GM12865 (cell line): ENCODE data around the gene CCDC141.

ENCODE experiments used
- DNase-seq: peaks from one replicate; pipeline ENCODE4 v3.0.0; 2010; ENCODE audit warnings: low read depth
- H3K4me3 ChIP-seq: 2 replicates; pipeline ENCODE4 v1.5.1; 2011; ENCODE audit warnings: mild to moderate bottlenecking, low read depth, low read length, control low read depth
- CTCF ChIP-seq: IDR thresholded peaks from 2 replicates; pipeline ENCODE4 v1.5.1; 2011; ENCODE audit warnings: low read length, control low read depth, low read depth, inconsistent platforms; ENCODE audit not compliant: insufficient read depth; ENCODE audit errors: missing control alignments

CCDC141 gene

GRCh38 chr2:178811901-178812300, 238.0 kb downstream of the CCDC141 start:
- no peak for TF ChIP-seq CTCF
- H3K4me3 ChIP-seq = no peak overlapping the region
- DNase-seq = no peak

GRCh38 chr2:178811045-178811444, 238.9 kb downstream of the CCDC141 start:
- no peak for DNase-seq
- no peak for TF ChIP-seq CTCF
- H3K4me3 ChIP-seq = no peak overlapping the region

GRCh38 chr2:178810422-178810821, 239.5 kb downstream of the CCDC141 start:
- DNase-seq = no peak

GRCh38 chr2:178807227-178808008, 242.5 kb downstream of the CCDC141 start, which contains the start of gene TTN:
TTN (minus strand) TSS chr2:178807423; CDS start chr2:178804642, 2,781 bp downstream.
- no peak for DNase-seq
- TF ChIP-seq CTCF = no peak
- H3K4me3 ChIP-seq = no peak within 1 kb of the TSS

More at GRCh38 chr2:178810422-178810821, 239.5 kb downstream of the CCDC141 start:
- H3K4me3 ChIP-seq = no peak overlapping the region
- TF ChIP-seq CTCF = no peak

- H3K4me3 ChIP-seq = no peak overlapping the region
- TF ChIP-seq CTCF = no peak
- no peak for DNase-seq
Observed at GRCh38 chr2:178806543-178806942, 243.4 kb downstream of the CCDC141 start.

- no peak for DNase-seq
- H3K4me3 ChIP-seq = no peak overlapping the region
- TF ChIP-seq CTCF = no peak
Observed at GRCh38 chr2:178805457-178805856, 244.5 kb downstream of the CCDC141 start.

GRCh38 chr2:178804791-178805190, 245.1 kb downstream of the CCDC141 start:
- peak; percentile 43 for TF ChIP-seq CTCF
- peak; percentile 18 for DNase-seq
- no peak overlapping the region for H3K4me3 ChIP-seq
